Kidney capillary endothelial cell (primary cell): ENCODE data around the gene CTNNA1.

Source experiments
- DNase-seq: peaks from one replicate; pipeline ENCODE4 v3.0.0-alpha.2; 2018; ENCODE audit warnings: low spot score

Gene CTNNA1

DNA sequence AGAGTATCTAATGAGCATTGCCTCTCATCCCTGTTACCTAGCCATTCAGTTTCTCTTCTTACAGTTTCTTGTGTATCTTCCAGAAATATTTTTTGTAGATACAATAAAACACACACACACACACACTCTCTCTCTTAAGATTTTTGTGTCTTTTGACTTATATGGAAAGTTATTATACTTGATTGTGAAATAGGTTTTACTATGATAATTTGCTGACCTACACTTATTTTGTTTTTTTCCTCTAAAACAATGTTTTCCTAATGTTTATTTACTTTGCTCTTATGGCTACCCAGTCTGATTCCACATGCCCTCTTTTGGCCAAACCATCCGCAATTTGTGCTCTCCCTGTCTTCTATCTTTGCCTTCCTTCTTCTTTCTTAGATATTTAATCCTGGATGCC is 96.7 kb downstream of the CTNNA1 start:
- DNase-seq, result no peak

DNA sequence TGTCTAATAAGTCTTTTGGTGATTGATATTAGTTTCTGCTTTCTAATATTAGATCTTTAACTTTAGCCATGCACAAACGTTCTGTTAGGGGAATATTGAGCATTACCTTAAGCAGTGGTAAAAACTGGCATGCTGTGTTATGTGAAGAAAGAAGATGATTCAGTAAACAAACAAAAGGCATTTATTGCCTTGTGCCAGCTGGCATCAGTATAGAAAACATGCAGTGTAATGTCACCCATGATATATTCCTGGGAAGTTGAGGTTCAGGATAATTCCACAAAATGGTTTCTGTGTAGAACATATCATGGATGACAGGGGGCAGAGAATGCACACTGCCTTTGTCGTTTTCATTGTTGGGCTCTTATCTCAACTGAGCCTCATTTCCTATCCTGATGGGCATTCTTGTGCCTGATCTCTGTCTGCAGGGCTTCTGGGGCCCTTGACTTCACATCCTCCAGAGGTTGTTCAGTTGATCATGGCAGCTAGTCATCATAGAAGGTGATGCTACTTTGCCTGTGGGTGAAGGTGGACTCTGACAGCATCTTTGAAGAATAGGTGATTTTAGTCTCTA is 97.7 kb downstream of the CTNNA1 start:
- DNase-seq, result no peak

DNA sequence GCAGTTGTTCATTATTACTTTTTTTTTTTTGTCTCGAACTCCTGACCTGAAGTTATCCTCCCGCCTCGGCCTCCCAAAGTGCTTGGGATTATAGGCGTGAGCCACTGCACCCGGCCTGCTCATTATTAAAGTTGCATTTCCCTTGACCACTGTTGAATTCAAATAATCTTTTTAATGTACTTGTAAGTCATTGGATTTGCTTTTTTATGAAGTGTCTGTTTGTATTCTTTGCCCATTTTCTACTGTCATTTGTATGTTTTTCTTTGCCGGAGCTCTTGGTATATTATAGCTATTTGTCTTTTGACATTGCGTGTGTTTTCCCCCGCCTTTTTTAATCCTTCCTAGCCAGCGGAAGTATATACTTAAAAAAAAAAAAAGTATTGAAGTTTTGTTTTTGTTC is 99.9 kb downstream of the CTNNA1 start:
- DNase-seq, result no peak

DNA sequence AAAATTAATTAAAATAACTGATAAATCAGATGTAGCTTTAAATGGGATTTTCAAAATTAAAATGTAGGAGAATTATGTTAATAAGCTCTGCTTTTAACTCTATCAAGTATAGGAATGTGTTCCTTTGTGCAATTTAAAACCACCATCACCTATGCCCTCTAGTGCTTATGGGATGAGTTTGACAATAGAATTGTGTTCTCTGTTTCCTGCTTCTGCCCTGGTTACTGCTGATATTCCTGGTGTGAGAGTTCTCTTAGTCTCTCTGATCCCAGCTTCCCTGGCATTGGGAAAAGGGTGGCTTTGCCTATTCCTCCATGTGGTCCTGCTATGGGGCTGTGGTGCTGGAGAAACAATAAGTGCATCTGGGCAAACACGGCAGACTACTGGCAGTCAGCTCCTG is 113.8 kb downstream of the CTNNA1 start:
- DNase-seq, result no peak

DNA sequence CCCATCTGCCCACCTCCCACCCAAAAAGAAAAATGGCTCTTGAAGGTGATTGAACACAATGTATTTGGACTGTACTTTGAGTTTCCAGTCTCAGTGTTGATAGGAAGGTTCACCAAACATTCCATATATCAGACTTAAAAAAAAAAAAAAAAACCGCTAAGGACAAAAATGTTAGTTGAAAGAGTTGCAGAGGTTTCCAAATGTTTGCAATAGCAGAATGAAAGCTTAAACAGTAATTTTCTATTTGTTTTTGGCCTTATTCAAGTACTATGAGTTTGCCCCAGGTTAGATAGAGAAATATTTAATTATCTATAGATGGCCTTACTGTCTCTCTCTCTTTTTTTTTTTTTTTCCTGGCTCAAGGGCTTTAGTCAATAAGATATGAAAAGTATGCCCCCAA is 115.8 kb downstream of the CTNNA1 start:
- no peak for DNase-seq

DNA sequence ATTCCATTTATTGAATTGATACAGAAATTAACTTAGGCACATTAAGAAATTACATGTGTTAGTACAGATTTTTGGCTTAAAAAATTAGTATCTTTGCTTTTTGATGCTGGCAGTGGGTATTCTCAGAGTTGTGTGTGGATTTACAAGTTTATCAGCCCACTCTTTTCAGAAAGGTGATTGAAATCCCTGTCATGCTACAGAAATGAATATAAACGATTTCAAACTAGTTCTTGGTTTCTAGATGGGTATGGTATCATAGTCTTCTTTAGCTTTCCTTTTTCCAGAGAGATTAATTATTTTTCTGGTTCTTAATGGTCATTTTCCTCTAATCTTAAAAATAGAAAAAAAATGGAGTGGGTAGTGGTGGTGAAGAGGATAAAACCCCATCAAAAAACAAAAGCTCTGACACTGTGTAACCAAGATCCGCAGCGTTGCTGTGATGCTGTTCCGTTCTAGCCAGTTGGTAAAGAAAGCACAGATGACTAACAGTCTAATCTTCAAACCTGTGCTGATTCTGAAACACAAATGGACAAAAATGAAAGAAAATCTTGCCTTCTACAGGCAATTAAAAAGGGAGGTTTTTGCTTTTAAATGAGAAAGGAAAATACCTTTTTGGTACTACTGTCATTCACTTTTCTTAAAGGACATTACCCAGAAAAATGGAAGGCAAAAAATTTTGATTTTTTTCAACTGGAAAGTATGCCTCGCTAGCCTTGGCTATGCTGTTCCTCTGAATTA is 116.7 kb downstream of the CTNNA1 start:
- DNase-seq, result no peak

DNA sequence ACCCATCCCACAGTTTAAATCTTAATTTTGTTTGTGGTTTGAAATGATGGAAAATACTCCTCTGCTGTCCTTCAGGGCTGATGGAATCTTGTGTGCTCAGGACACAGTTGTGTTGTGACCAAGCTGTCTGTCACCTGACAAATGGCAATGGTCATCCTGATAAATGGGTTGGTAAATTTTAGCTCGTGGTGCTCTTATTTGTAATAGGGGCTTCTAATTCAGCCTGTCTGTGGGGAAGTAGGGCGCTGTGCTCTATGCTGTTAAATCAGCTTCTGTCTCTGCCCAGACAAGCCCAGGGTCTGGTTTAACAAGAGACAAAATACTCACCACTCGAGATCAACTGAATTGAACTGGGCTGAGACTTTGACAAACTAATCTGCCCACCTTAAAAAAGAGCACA is 117.4 kb downstream of the CTNNA1 start:
- no peak for DNase-seq

DNA sequence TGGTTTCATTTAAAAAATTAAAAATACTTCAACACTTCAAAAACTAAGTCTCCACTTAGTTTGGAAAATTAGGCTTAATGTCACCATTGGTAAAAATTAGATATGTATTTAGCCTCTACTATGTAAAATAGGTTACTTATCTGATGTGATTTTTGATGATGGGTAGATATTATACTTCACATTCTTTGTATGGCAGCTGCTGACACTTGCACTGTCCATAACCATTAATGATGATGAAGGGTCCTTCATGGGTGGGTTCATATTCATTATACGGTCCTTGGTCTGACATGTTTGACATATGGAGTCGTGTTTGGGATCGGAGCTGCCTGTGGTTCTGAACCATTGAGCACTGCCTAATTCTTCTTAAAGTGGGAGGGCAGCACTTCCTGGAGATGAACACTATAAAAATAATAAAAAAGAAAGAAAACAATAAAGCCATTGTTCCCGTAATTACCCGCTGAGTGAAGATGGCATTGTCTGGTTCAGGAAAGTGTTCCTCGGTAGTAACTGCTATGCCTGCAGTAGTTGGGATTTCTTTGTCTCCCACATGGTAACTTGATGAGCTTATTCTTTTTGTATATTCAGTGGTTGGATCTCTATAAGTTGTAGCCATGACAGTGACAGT is 119.7 kb downstream of the CTNNA1 start:
- DNase-seq, result peak; percentile 16

DNA sequence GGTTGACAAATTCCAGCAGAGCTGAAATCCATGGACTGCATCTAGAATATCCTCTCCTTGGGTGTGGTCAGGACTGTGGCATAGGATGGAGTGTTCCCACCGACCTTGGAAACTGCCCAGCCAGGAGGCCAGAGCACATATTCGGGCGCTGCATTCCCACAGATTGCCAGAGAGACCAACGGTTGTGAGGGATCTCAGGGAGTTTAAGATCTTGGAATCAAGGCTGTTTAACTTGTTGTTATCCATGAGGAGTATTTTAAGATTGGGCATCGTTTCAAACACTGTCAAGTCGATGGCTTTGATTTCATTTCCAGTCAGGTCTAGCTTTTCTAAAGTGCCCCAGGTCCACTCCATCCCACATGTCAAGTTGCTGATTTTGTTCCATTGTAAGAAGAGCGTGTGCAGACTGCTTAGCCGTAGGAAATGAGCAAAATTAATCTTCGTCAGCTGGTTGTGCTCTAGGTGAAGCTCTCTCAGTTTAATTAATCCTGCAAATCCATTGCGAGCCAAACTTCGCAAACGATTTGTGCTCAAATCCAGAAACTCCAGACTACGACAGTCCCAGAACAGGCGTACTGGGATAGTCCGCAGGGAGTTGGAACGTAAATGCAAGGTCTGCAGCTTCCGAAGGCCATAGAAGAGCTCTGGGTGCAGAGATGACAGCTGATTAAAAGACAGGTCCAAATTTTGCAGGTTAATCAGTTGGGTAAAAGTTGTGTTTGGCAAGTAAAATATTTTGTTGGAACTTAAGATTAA is 120.4 kb downstream of the CTNNA1 start:
- DNase-seq, result no peak

DNA sequence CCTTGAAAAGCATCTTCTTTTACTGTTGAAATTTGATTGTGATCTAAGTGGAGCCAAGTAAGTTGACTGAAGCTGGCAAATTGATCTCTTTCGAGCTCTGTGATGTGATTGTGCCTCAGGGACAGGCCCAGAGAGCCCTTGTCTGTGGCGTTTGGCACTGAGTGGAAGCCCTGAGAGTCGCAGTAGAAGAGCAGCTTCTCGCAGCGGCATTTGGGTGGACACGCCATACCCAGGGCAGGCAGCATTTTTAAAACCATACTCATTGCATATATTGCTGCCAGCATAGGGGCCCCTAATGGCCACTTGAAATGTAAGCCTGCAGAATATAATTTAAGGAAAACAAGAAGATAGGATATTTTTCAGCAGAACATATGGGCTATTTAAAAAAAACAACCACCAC is 121.0 kb downstream of the CTNNA1 start:
- no peak for DNase-seq

DNA sequence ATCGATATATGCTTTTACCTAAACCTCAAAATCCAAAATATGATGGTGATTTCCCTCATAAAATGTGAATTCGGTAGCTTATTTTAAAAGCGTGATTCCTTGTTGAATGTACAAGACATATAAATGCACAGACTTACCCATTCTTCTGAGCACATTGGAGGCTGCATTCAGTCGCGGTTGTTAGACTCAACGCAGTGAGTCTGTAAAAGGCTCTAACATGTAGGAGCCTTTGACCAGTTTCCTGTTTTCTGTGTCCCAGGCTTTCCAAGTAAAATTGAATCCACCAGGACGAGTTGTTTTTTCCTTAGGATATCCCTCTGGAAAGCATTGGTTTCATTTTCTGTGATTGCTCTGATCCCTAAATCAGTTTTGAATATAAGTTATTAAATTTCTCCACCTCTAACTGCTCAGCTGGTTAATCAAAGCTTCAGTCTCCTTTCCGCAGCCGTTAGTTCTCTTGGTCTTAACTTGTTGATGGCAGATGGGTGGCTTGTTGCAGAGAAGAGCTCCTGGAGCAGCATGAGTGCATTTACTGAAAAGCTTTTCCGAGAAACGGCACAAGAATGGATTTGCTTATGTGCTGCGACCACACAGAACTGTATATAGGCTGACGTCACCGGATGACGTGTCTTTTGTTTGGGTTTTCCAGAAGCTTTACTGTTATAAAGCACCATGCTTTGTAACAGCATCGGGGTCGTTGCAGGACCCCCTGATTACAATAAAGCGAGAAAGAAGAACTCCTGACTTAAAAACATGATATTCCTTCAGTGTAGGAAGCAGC is 121.7 kb downstream of the CTNNA1 start, which contains the start of gene LRRTM2:
LRRTM2 (minus strand) TSS at position 565 of the 781 bp plus-strand sequence; CDS start at position 141, 424 bp downstream.
- DNase-seq, result no peak

DNA sequence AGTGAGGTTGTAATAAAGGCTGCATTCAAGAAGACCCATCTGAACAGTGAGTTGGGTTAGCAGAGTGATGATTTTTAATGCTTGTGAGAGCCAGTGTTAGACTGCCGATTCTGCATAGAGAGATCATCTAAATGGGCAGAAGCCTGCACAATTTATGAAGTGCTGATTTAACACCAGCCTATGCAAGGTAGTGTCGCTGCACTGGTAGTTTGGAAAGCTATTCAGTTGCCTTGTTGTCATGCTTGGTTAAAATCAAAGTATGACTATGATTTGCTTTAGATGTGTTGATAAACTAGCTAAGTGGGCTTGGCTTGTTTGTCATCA is 122.3 kb downstream of the CTNNA1 start:
- DNase-seq, result no peak

DNA sequence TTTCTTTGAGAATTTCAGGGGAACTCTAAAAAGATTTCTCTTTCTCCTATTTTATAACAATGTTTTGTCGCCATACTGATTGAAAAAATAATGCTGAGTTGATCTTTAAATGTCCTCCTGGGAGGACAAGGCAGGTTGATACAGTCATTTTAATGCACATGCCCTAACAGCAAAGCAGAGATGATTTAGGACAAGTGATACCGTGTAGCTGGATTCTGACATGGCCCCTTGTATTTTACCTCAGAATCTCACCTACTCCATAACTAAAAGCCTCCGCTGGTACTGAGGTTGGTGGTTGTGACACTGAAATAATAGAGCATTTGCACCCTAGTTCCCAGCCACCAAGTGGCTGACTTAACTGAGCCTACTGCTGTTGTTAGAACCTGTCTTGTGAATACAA is 122.7 kb downstream of the CTNNA1 start:
- no peak for DNase-seq

DNA sequence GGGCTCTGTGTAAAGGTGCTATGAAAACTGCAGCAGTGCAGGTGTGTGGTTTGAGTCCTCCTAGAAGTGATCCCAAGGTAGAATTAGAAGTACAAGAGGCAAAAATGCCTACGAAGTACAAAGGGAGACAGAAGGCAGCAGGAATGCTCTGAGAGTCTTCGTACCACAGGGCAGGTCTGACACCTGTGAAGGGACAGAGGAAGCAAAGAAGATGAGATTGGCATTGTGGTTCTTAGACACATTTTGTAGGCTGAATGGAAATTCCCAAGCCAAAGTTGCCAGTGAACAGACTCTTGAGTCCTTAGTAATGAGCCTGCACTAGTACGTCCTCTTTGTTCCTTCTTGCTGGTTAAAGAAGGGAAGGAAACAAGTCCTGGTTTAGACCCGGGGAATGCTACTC is 123.6 kb downstream of the CTNNA1 start:
- no peak for DNase-seq

DNA sequence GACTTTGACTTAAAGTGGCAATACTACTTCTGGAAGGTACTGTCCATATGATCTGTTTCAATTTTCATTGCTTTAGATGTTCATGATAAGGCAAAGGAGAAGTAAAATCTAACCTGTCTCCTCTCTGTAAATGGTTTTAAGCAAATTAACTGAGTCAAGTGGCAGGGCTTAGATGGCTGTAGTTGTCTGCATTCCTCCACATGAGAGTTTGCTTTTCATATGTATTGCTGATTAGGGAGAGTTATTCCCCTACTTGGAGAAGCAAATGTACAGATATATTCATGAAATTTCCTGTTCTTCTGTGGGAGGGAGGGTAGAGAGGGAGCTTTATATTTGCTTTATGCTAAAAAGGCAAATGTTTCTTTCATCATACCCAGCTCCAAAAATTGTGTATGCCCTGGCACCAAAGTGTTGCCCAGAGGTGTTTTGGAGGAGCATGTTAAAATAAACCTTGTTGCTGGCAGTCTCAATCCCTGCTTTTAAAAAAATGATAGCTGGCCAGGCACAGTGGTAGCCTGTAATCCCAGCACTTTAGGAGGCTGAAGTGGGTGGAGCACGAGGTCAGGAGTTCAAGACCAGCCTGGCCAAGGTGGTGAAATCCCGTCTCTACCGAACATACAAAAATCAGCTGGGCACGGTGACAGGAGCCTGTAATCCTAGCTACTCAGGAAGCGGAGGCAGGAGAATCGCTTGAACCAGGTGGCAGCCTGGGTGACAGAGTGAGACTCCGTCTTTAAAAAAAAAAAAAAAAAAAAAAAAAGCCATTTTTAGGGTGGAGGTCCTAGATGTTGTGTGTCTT is 125.4 kb downstream of the CTNNA1 start:
- DNase-seq, result no peak

DNA sequence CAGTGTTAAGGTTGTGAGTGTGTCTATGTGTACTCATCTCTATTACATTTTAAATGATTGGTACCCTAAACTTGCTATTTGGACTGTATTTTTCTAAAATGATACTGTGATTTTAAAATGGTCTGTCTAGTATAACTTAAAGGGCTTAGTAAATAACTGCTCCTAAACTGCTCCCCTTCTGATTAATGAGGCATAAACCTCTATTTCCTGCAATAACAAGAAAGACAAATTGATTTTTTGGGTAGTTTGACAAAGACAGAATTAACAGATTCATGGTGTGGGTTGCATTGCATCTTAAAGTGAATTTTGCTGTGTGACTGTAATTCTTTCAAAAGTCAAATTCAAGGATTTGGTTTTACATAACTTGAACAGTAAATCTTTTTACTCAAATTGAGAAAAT is 130.0 kb downstream of the CTNNA1 start:
- no peak for DNase-seq

DNA sequence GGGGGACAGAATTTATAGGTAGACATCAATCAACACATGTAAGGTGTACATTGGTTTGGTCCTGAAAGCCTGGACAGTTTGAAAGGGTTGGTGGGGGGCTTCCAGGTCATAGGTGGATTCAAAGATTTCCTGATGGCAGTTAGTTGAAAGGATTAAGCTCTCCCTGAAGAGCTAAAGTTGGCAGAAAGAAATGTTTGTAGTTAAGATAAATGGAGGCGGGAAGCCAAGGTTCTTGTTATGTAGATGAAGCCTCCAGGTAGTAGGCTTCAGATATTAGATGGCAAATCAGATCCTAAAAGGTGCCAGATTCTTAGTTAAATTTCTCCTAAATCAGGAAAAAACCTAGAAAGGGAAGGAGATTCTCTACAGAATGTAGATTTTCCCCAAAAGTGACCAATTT is 130.9 kb downstream of the CTNNA1 start:
- no peak for DNase-seq

DNA sequence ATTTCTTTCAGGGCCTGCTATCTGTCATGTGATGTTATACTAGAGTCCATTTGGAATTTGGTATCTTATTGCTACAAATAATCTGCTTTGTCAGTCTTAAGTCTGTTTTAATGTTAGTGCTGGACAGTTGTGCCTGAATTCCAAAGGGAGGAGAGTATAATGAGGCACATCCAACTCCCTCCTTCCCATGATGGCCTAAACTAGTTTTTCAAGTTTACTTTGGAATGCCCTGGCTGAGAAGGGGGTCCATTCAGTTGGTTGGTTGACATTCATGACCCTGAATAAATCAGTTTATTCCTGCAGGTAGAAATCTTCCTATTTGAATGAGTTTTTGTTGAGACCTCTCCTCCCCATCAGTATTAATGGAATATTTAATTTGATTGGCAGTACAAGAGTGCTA is 131.3 kb downstream of the CTNNA1 start:
- DNase-seq, result no peak

DNA sequence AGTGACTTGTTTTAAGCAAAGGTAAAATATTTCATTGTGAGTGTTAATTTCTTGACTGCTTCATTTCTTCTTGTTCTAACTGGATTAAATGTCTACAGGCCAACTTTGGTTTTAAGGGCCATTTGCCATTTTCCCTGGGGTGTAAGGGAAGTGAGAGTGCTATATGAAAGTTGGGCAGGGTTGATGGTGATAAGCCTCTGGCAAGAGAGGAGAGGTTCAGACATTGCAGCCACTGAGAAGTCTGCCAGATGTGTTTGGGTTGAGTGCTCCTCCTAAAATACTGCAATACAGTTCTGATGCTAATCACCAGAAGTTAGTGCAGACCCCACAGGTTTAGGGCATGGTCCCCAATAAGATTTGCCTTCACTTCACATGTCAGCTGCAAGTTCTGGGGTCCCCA is 136.8 kb downstream of the CTNNA1 start:
- DNase-seq, result no peak

DNA sequence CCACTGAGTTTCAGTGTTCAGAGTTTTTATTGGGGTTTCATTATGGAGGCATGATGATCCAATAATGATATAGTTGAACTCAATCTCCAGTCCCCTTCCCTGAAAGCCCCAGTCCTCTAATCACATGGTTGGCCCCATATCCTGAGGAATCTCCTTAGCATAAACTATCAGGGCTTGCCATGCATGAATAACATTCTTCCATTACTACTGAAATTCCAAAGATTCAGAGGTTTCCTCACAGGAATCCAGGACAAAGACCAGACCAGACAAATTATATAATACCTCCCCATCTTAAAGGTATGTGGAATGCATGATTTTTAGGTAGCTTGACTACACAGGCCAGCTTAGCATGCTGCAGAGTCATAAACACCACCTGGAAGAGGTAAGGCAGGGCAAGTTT is 137.4 kb downstream of the CTNNA1 start:
- DNase-seq, result no peak

DNA sequence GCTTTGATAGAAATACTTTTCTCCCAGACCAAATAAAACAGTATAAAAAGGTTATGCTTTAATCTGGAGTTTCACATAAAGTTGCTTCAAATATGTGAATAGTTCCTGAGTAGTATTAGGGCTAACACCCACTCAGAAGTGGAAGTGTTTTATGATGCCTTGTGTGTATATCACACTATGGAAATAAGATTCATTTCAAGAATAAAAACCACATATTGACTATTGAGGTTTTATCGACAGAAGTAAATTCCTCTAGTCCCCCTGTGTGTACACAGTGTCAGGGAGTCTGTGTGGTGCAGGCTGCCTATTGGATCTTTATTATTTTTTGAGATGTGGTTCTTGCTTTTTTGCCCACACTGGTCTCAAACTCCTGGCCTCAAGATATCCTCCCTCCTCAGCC is 142.7 kb downstream of the CTNNA1 start:
- DNase-seq, result no peak
